CD4-positive, alpha-beta T cell treated with Interleukin-6 for 4 hours (primary cell): ENCODE data around the gene CD4.

Source experiments
- DNase-seq: peaks from one replicate; pipeline ENCODE4 v3.0.0-alpha.2; 2020; ENCODE audit warnings: mixed read lengths

CD4 gene

DNA sequence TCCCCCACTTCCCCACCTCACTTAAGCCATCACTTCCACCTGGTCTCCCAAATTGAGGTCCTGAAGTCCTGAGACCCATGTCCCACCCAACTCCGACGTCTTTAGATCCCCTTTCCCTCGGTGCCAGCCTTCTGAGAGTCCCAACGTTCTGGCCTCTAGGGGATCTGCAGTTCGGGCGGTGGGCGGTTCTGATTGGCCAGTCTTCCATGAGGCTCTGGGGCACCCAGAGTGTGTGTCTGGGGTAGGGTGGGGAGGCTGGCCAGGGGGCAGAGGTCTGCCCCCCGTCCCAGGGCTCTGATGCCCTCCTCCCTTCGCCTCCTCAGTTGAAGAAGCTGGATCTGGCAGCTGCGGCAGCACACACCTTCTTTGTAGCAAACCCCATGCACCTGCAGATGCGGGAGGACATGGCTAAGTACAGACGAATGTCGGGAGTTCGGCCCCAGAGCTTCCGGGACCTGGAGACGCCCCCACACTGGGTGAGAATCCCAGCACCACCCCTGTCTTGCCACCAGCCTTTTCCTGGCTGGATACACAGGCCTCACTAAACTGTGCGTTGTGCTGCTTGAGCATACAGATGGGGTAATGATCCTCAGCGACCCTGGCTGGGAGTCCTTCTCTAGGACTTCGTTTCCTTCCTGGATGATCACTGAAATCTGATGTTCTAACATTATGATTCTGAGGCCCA lies 40.4 kb downstream of the CD4 start:
- no peak for DNase-seq

DNA sequence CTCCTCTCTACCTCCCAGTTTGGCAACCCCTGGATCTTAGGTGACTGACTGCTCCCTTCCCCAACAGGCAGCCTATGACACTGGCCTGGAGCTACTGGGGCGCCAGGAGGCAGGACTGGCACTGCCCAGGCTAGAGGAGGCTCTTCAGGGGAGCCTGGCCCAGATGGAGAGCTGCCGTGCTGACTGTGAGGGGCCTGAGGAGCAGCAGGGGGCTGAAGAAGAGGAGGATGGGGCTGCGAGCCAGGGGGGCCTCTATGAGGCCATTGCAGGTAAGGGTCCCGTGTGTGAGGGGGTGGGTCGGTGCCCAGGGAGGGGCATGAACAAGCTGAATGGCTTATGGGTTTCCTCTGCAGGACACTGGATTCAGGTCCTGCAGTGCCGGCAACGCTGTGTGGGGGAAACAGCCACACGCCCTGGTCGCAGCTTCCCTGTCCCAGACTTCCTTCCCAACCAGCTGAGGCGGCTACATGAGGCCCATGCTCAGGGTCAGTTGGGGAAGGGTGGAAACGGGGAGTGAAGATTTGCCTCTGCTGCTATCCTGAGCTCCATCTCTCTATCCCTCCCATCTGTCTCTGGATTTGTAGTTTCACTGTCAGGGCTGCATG lies 41.1 kb downstream of the CD4 start:
- DNase-seq: no peak

DNA sequence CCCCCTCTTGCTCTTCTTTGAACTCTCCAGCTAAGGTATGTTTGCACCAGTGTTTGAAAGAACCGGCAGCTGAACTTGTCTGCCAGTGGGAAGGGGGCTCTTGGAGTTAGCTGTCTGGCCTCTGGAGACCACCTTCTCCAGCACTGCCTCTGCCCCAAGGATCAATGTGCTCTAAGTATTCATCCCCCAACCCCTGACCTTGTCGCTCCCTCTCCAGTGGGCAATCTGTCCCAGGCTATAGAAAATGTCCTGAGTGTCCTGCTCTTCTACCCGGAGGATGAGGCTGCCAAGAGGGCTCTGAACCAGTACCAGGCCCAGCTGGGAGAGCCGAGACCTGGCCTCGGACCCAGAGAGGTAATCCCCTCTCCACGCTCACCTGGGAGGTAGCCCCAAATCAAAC lies 41.7 kb downstream of the CD4 start:
- no peak for DNase-seq

DNA sequence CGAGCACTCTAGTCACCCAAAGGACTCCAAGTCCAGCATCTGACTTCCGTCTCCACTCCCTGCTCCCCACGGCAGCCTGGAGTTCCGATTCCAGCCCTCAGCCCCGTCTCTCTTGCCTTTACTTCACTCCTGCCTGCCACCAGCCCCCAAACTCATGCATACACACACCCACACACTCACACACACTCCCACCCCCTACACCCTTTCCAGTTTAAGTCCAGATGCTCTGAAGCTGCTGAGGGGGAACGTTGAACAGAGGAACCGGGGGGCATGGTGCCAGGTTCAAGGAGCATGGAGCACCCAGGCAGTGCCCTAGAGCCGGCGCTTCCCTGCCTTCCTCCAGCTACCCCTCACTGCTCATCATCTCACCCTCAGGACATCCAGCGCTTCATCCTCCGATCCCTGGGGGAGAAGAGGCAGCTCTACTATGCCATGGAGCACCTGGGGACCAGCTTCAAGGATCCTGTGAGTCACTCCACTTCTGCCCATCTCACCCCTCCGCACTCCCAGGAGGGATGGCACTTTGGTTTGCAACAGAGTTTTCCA lies 42.2 kb downstream of the CD4 start:
- DNase-seq: no peak

DNA sequence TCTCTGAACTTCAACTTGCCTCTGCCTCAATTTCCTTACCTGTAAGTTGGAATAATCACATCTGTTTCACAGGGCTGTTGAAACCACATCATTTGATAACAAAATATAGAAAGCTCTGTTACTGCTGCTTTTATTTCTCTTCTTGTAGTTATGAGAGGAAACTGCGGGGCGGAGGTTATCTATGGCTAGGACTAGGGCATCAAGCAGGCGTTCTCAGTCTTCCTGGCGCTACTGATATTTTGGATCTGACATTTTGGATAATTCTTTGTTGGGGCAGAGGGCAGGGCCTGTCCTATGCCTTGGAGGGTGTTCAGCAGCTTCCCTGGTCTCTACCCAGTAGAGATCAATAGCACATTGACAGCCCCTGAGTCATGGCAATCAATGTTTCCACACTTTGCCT lies 42.8 kb downstream of the CD4 start:
- DNase-seq: no peak

DNA sequence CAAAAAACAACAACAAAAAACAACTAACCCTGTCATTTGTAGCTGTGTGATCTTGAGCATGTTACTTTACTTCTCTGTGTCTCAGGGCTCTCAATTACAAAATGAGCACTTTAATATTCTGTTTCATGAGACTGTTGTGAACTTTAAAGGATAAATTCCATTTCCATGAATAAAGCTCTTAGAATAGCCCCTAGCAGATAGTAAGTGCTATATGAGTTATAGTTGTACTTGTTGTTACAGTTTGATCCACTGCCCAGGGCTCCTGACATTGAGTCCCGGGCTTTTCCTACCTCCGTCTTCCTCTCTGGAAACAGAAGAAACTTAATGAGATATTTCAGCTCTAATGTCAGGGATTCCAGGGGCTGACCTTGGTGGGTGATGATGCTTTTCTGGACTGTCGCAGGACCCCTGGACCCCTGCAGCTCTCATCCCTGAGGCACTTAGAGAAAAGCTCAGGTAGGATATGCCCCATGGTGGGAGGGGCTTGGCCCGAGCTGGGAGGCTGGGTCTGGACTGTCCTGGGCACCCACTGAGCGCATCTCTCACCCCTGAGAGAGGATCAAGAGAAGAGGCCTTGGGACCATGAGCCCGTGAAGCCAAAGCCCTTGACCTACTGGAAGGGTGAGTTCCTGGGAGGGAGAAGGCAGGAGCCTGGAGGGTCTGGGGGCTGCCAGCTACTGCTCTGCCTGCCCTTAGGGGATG lies 44.0 kb downstream of the CD4 start:
- no peak for DNase-seq

DNA sequence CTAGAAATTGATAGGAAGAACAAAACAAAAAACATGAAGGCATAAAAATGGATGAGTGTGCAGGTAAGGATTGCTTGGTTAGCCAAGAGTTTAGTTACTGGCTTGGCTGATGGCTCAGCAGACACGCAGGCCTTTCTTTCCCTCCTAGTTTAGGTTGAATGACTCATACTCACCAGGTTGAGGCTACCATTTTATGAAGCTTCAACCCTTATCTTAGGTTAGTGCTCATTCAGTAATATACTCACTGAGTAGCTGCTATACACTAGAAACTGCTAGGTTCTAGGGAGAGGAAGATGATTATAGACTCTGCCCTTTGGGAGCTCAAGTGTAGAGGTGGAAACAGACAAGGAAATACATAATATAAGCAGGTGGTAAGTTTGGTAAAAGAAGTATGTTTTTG lies 44.9 kb downstream of the CD4 start:
- DNase-seq: no peak

DNA sequence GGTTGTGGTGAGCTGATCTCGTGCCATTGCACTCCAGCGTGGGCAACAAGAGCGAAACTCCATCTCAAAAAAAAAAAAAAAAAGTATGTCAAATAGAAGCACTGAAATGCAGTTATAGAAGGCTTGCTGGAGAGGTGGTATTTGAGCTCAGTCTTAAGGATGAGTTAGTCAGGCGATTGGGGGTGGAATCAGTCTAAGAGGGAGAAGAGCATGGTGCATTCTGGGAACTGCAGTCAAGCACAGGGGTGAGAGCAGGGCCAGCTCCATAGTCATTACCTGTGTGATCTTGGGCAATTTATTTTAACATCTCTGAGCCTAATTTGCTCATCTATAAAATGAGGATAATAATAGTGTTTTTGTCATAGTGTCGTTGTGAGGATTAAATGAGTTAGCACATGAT lies 45.5 kb downstream of the CD4 start:
- DNase-seq: no peak

DNA sequence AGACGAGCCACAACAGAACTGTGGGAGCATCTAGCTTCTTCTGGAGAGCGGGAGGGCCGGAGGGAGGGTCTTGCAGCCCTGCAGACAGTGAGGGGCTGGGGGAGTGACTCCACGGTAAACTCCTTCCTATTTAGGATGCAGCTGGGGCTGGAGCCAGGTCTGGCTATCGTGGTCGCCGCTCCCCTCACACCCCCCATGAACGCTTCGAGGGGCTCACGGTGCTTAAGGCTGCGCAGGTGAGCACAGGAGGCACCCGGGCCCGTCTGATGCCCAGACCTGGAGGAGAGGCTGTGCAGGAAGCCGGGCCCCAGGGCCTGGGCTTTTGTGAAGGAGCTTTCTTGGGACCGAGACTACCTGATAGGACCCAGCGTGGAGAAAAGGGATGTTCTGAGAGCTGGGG lies 47.5 kb downstream of the CD4 start:
- no peak for DNase-seq

DNA sequence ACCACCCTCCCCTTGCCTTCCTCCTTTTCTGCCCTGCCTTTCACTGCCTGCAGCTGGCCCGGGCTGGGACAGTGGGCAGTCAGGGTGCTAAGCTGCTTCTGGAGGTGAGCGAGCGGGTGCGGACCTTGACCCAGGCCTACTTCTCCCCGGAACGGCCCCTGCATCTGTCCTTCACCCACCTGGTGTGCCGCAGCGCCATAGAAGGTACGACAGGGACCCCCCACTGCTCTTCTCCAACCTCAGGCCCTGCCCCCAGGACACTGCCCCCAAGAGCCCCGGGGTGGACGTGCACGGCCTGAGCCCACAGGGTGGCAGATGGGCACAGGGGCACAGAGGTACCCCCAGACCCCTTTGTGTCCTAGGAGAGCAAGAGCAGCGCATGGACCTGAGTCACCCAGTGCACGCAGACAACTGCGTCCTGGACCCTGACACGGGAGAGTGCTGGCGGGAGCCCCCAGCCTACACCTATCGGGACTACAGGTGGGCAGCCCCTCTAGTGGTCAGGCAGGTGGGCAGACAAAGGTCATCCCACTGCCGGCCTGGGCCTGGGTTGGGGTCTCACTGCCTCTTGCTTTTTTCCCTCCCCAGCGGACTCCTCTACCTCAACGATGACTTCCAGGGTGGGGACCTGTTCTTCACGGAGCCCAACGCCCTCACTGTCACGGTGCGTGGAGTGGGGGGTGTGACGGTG lies 48.2 kb downstream of the CD4 start:
- DNase-seq: no peak

DNA sequence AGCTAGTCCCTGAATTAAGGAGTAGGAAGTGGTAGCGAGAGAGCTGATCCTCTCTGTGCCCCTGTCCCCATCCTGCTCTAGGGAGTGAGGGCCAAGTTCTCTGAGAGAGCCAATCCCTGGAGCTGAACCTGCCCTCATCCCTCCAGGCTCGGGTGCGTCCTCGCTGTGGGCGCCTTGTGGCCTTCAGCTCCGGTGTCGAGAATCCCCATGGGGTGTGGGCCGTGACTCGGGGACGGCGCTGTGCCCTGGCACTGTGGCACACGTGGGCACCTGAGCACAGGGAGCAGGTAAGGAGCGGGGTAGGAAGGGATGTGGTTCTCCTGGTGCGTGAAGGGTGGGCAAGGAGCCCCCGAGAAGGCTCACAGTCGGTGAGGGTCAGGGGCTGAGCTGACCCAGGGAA lies 49.5 kb downstream of the CD4 start:
- DNase-seq: no peak

DNA sequence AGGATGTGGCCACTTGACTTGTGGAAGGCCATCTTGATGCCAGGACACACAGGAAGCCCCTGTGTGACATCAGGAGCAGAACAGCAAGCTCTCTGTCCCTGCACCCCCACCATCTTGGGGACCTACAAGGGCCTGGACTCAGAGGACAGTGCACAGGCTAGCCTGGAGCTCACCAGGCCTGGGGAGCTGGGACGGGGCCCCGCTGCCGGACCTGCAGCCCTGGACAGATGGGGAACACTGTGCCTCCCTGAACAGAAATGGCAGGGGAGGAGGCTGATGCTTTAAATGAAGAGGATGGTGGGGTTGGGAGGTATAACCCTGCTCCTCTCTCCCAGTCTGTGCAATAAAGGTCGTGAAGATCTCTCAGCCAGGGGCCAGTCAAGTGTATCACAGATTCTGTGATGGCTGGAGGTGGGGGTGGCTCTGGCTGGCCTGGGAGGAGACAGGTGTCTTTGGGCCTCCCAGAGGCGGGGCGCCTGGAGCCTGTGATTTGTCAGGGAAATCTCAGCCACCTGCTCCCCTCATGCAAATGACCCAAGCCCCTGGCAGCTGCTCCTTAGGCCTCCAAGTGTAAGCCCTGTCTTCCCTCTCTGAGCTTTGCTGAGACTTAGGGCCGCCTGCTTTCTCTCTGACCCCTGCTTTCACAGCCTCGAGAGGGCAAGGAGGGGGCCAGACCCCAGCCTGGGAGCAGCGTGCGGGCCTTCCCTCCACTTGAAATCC lies 50.3 kb downstream of the CD4 start:
- DNase-seq: no peak

DNA sequence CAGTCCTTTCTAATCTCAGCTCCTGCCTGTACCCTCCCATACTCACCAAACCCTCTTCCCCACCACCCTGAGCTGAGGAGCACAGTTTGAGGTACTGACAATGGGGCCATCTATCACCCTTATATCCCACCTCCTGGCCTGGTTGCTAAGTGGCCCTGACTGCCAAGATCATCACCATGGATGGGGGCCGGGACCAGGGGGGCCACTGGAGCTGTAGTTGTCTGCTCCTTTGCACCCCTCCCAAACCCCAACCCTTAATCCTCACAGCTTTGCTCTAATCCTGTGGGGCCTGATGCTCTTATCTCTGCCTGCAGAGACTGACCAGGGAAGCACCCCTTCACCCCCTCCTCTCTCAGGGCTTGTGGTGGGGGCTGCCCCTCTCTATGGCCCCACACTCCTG lies 51.0 kb downstream of the CD4 start:
- no peak for DNase-seq

DNA sequence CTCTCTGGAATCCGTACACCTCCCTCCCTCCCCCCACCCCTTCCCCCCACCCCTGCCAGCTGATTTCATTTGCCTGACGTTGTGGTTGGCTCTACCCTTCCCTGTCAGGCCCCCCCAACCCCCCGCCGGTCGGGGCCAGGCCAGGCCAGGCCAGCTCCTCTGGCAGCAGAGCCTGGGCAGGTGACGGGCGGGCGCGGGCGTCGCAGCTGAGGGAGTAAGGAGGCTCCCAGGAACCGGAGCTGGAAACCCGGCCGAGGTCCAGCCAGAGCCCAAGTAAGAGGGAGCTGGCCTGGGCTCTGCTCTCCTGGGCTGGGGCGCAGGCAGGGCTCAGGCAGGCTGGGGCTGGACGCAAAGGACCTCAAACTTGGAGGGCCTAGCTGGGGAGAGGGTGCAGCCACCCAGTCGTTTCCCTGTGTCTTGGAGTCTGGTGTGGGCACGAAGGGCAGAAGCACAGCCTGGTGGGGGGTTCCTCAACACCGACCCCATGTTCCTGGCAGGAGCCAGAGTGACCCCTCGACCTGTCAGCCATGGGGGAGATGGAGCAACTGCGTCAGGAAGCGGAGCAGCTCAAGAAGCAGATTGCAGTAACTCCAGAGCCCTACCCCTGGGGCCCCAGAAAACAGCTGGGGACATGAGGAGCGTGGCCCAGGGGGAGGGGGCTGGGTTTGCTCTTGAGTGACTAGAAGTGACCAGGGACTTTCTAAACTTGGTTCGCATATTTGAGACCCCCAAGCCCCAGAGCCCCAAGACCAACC lies 51.6 kb downstream of the CD4 start, which contains the start of gene GNB3:
GNB3 (plus strand) TSS at position 165 of the 755 bp plus-strand sequence; CDS start at position 528, 363 bp downstream.
- DNase-seq: no peak

DNA sequence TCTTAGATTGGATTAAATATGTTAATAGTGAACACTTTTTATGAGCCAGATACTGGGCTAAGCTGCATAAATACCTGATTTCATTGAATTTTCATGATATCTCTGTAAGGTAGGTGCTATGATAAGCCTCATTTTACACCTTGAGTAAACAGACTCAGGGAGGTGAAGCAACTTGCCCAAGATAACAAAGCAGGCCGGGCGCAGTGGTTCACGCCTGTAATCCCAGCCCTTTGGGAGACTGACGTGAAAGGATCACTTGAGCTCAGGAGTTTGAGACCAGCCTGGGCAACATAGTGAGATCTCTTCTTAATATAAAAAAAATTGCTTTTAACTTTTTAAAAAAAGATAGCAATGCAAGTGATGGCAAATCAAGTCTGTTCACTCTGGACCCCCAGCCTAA lies 52.7 kb downstream of the CD4 start:
- DNase-seq: no peak

DNA sequence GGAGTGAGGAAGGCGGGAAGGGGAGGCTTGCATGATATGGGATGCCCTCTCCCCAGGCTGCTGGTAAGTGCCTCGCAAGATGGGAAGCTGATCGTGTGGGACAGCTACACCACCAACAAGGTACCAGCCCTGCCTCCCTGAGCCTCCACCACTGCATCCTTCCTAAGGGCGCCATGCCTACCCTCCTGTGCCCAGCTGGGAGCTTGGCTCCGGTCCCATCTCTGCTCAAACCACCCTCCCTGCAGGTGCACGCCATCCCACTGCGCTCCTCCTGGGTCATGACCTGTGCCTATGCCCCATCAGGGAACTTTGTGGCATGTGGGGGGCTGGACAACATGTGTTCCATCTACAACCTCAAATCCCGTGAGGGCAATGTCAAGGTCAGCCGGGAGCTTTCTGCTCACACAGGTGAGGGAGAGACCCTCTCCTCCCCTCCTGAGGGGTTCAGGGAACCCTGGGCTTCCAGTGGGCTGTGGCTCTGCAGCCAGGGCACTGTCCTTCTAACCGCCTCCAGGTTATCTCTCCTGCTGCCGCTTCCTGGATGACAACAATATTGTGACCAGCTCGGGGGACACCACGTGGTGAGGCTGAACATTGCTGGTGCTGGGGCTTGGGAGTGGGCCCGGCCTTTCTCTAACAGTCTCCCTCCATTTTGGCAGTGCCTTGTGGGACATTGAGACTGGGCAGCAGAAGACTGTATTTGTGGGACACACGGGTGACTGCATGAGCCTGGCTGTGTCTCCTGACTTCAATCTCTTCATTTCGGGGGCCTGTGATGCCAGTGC lies 54.0 kb downstream of the CD4 start:
- no peak for DNase-seq

DNA sequence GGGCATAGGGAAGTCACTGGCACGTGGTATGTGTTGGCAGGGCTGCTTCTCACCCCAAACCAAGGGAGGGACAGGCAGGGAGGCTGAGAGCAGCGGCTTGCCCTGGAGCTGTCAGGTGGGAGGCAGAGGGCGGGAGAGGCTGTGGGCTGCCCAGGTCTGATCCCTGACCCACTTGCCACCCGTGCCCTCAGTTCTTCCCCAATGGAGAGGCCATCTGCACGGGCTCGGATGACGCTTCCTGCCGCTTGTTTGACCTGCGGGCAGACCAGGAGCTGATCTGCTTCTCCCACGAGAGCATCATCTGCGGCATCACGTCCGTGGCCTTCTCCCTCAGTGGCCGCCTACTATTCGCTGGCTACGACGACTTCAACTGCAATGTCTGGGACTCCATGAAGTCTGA lies 56.1 kb downstream of the CD4 start:
- DNase-seq: no peak

DNA sequence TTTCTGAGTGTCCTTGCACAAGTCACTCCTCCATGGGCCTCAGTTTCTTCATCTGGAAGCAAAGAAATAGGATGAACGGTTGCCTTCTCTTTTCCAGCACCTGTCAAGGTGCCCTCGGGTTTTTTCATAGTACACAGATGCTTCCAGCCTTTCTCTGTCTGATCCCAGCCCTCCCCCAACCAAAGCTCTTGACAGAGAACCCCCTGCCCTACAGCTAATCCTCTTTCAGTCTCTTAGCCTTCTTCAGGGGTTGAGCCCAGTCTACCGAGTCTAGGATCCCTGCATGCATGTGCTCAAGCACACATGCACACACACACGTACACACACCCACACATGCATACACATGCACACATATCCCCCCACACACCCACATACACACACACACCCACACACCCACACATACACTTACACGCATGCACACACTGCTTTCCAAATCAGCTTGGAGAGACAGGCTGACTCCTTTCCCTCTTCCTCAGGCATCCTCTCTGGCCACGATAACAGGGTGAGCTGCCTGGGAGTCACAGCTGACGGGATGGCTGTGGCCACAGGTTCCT lies 57.1 kb downstream of the CD4 start:
- DNase-seq: no peak

DNA sequence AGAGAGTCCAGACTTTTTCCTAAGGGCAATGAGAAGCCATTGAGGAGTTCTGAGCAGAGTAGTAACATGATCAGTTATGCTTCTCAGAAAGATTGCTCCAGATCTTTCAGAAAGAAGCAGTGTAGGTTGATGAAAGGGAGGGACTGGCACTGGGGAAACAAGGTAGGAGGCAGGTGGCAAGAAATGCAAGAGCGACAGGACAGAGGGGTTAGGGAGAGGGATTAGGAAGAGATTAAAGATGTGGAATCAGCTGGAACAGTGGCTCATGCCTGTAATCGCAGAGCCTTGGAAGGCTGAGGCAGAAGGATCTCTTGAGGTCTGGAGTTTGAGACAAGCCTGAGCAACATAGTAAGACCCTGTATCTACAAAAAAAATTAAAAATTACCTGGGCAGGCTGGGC lies 58.3 kb downstream of the CD4 start:
- DNase-seq: no peak

DNA sequence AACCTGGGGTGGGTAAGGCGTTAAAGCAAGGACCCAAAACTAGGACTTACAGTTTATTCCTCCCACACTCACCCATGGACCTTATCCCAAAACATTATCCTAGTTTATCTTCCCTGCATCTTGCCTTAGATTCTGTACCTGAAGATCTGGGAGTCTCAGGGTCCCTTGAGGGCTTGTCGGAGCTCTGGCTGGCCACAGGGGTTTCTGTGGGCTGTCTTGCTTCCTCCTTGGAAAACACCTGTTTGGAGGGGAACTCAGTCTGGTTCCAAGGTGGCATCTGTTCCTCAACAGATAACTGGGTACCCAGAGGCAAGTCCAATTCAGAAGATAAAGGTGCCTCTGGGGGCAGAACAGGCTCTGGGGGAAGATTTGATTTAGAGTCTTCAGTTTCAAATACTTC lies 60.1 kb downstream of the CD4 start:
- DNase-seq: no peak
